Suprapubic skin (tissue), 4 donors: ENCODE data around the gene HDAC7. TPM values are rescaled to one million over a fixed set of nuclear protein-coding genes. Genes with fewer than 3 reads are reported as not detected.

Experiments used
- DNase-seq, 2 donors: peaks; one replicate each; pipeline ENCODE4 v3.0.0-alpha.2; 2019; ENCODE audit warnings: low spot score in 2 of 2
- H3K27ac ChIP-seq: fragments of 200-600 bp; sonication (generic); one replicate; pipeline ENCODE4 v1.5.1; 2019
- H3K27me3 ChIP-seq: fragments of 200-600 bp; sonication (generic); one replicate; pipeline ENCODE4 v1.5.1; 2019
- H3K36me3 ChIP-seq: fragments of 200-600 bp; sonication (generic); one replicate; pipeline ENCODE4 v1.5.1; 2019
- H3K4me1 ChIP-seq: fragments of 200-600 bp; sonication (generic); one replicate; pipeline ENCODE4 v1.5.1; 2019
- H3K4me3 ChIP-seq: fragments of 200-600 bp; sonication (generic); one replicate; pipeline ENCODE4 v1.5.1; 2019; ENCODE audit warnings: mild to moderate bottlenecking
- H3K9me3 ChIP-seq: fragments of 200-600 bp; sonication (generic); one replicate; pipeline ENCODE4 v1.5.1; 2019
- CTCF ChIP-seq, 2 donors: fragments of 200-600 bp in 1 of 2; fragments of 450-650 bp in 1 of 2; sonication (generic) in 1 of 2; IDR thresholded peaks; one replicate each; pipeline ENCODE4 v1.5.1; 2016 to 2019; ENCODE audit warnings: antibody characterized with exemption in 2 of 2, mild to moderate bottlenecking in 1 of 2, moderate library complexity in 1 of 2
- EP300 ChIP-seq: sonication (generic); formaldehyde crosslinking; IDR thresholded peaks from one replicate; pipeline ENCODE4 v1.6.1; 2017; ENCODE audit warnings: antibody characterized with exemption
- POLR2A ChIP-seq, 2 donors: fragments of 450-650 bp; IDR thresholded peaks; one replicate each; pipeline ENCODE4 v1.6.1; 2017; ENCODE audit warnings: antibody characterized with exemption in 2 of 2, mild to moderate bottlenecking in 2 of 2, moderate library complexity in 2 of 2
- POLR2AphosphoS5 ChIP-seq, 3 donors: sonication (generic); formaldehyde crosslinking; IDR thresholded peaks; one replicate each; pipeline ENCODE4 v1.6.1; 2017; ENCODE audit warnings: antibody characterized with exemption in 3 of 3
- WGBS: methylation state at CpG from one replicate; pipeline ENCODE4 v1.1.5; 2018; 5-methylcytosine and 5-hydroxymethylcytosine counted together
- total RNA-seq, 4 donors: library from RNA; depleted of rRNA; stranded (reverse); fragments of >200 nt; gene quantifications; one replicate each; pipeline ENCODE4 v1.1.0, GENCODE V29; 2016

HDAC7 gene
- total RNA-seq, 4 donors from 2014 or later: 47.9 to 152 (median 76.2) TPM

GRCh38 chr12:47750916-47751470 lies 68.7 kb downstream of the HDAC7 start:
- Histone ChIP-seq H3K27me3 (no peaks in the 10 kb centered on the region), H3K36me3 (peaks cover 4% of the 10 kb centered on the region), H3K4me3 (no peak overlapping the region), H3K27ac (no peak overlapping the region), H3K9me3 (no peaks in the 10 kb centered on the region), H3K4me1 (peaks cover 52% of the 10 kb centered on the region)
- DNase-seq: no peak
- no peak for TF ChIP-seq POLR2A (IDR thresholded peaks at IDR 0.05)
- no peak for TF ChIP-seq POLR2AphosphoS5 (IDR thresholded peaks at IDR 0.05)
- TF ChIP-seq EP300: no peak
- no peak for TF ChIP-seq CTCF (IDR thresholded peaks at IDR 0.05)
- WGBS: 91% methylated on average over 16 of the region's 19 CpGs

DNA sequence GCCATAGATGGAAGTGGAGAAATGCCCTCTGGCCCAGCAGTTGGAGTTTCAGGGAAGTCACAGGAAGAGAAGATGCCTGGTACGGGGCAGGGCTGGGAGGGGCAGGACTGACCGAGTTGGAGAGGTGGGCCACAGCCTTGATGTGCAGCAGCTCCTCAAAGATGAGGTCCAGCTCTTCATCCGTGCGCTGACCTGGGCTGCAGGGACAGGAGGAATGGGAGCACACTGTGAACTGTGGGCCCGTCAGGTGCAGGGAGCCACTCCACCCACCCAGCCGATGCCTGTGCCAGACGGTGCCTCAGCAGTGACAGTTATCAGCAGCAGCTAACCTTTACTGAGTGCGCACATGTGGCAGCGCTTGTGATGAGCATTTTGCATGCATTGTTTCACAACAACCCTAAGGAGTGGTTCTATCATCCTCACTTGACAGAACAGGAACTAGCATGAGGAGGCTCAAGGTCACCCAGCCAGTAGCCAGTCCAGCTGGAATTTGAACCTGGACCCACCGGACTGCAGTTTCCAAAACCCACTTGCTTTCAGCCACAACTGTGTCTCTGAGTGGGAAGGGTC lies 69.4 kb downstream of the HDAC7 start:
- H3K36me3 ChIP-seq: peaks cover 4% of the 10 kb centered on the region
- no peaks in the 10 kb centered on the region for H3K9me3 ChIP-seq
- peaks cover 45% of the 10 kb centered on the region for H3K4me1 ChIP-seq
- no peak overlapping the region for H3K27ac ChIP-seq
- 92% methylated on average over 8 of the region's 10 CpGs for WGBS
- no peak for TF ChIP-seq CTCF (IDR thresholded peaks at IDR 0.05)
- TF ChIP-seq EP300: no peak
- no peak for TF ChIP-seq POLR2A (IDR thresholded peaks at IDR 0.05)
- TF ChIP-seq POLR2AphosphoS5 (IDR thresholded peaks at IDR 0.05): no peak
- no peak overlapping the region for H3K4me3 ChIP-seq
- DNase-seq: no peak
- no peaks in the 10 kb centered on the region for H3K27me3 ChIP-seq

DNA sequence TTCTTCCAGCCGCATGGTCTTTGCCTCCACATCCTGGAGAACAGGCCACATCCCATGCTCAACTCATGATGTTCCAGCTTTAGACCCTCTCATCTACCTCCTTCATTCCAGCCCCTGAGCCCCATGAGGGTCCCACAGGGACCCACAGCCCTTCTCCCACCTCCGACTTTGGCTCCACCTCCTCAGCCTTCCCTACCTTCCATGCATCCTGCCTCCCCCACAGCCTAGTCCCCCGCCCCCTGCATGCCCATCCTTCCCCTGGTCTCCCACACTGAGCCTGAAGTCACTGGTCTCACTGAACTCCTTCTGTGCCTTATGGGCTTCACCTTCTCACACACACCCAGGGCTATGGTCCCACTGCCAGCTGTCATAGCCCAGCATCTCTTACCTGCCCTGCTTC lies 70.8 kb downstream of the HDAC7 start:
- peaks cover 37% of the 10 kb centered on the region for H3K4me1 ChIP-seq
- H3K36me3 ChIP-seq: peaks cover 4% of the 10 kb centered on the region
- H3K27ac ChIP-seq: no peak overlapping the region
- no peaks in the 10 kb centered on the region for H3K9me3 ChIP-seq
- no peak overlapping the region for H3K4me3 ChIP-seq
- TF ChIP-seq POLR2AphosphoS5 (IDR thresholded peaks at IDR 0.05) (no peak), POLR2A (IDR thresholded peaks at IDR 0.05) (no peak), EP300 (no peak), CTCF (IDR thresholded peaks at IDR 0.05) (no peak)
- no peak for DNase-seq
- WGBS: 100% methylated on average over 3 of the region's 3 CpGs
- H3K27me3 ChIP-seq: no peaks in the 10 kb centered on the region

GRCh38 chr12:47748507-47748828 lies 71.2 kb downstream of the HDAC7 start:
- Histone ChIP-seq H3K9me3 (no peaks in the 10 kb centered on the region), H3K27ac (no peak overlapping the region), H3K36me3 (peaks cover 4% of the 10 kb centered on the region), H3K4me3 (no peak overlapping the region), H3K4me1 (peaks cover 36% of the 10 kb centered on the region), H3K27me3 (no peaks in the 10 kb centered on the region)
- DNase-seq: no peak
- 88% methylated on average over 1 of the region's 1 CpG for WGBS
- TF ChIP-seq POLR2A (IDR thresholded peaks at IDR 0.05) (no peak), EP300 (no peak)

DNA sequence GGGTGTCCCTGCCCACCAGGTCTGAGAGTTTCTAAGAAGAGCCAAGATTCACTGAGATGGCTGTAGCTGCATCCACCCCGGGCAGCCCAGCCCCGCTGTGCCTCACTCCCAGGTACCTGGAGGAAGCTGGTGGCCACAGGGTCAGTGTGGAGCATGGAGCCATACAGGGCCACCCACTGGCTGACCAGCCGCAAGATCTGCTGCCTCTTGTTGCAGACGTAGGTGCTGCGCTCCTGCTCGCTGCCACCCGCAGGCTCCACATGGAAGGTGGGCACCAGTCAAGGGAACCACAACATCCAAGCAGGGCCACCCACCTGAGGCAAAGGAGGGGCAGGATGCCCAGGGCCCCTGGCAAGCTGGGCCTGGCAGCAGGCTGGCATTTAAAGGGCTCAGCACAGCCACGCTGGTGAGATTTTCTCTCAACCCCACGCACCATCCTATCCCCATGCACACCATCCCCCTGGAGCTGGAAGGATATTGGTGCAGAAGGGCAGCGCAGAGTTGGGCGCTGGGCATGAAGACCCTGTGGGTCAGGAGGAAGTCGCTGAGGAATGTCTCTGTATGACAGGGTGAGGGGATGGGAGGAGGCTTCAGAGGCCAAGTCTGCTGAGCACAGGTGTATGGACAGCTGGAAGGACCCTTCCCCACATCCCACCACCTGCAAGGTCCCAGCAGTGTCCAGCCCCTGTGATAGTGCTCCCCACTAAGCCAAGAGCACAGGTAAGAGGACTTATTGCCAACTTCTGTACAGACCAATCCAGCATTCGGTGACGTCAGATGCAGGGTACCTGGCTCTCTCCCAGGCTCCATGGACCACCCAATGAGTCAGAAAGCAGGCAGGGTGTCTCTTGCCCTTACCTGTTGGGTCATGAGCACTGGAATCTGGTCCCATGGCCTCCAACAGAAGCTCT lies 71.9 kb downstream of the HDAC7 start:
- Histone ChIP-seq H3K27ac (no peak overlapping the region), H3K4me3 (no peak overlapping the region), H3K36me3 (peaks cover 4% of the 10 kb centered on the region), H3K27me3 (no peaks in the 10 kb centered on the region), H3K4me1 (peaks cover 30% of the 10 kb centered on the region), H3K9me3 (no peaks in the 10 kb centered on the region)
- TF ChIP-seq CTCF (IDR thresholded peaks at IDR 0.05) (no peak), POLR2A (IDR thresholded peaks at IDR 0.05) (no peak), EP300 (no peak), POLR2AphosphoS5 (IDR thresholded peaks at IDR 0.05) (no peak)
- no peak for DNase-seq
- WGBS: 97% methylated on average over 6 of the region's 14 CpGs
